Measurements from ENCODE around the gene PI4KA. TPM values are rescaled to one million over a fixed set of nuclear protein-coding genes. Genes with fewer than 3 reads are reported as not detected.

Gene PI4KA
- total and polyA plus RNA-seq, 2 experiments from 2014 or later = 17.1 to 38.1 TPM

GRCh38 chr22:20904008-20904979 lies 45.7 kb upstream of the PI4KA start:
- H3K4me1 ChIP-seq (ENCODE audit: insufficient read depth) = no peaks in the 10 kb centered on the region
- no peaks in the 10 kb centered on the region for H3K27me3 ChIP-seq (ENCODE audit: insufficient read depth)
- H3K36me3 ChIP-seq (ENCODE audit: insufficient read depth) = no peaks in the 10 kb centered on the region
- no peak overlapping the region for H3K4me3 Mint-ChIP-seq
- H3K9me2 ChIP-seq (ENCODE audit: insufficient read depth) = no peaks in the 10 kb centered on the region
- no peak overlapping the region for H2AFZ ChIP-seq
- H3K4me2 ChIP-seq = no peak overlapping the region
- no peak overlapping the region for H3K27ac ChIP-seq (ENCODE audit: low read depth)
- H3K27ac Mint-ChIP-seq = no peak overlapping the region
- H3K27me3 Mint-ChIP-seq (ENCODE audit: insufficient read depth, low read depth, poor library complexity) = peaks cover 7% of the 10 kb centered on the region
- no peaks in the 10 kb centered on the region for H3K79me2 ChIP-seq (replicated peaks; ENCODE audit: insufficient read depth)
- H3K36me3 Mint-ChIP-seq (ENCODE audit: low read depth) = no peaks in the 10 kb centered on the region
- no peaks in the 10 kb centered on the region for H3K9me3 Mint-ChIP-seq
- no peaks in the 10 kb centered on the region for H3F3A ChIP-seq (replicated peaks; ENCODE audit: low read depth)
- H3K4me3 ChIP-seq = no peak overlapping the region
- no peaks in the 10 kb centered on the region for H3K4me1 Mint-ChIP-seq
- DNase-seq (ENCODE audit: low spot score) (no peak), ATAC-seq (no peak)
- no peak for TF ChIP-seq ZNF114 (CRISPR knock-in tag; IDR thresholded peaks at IDR 0.05)
- TF ChIP-seq, protein P1, sequence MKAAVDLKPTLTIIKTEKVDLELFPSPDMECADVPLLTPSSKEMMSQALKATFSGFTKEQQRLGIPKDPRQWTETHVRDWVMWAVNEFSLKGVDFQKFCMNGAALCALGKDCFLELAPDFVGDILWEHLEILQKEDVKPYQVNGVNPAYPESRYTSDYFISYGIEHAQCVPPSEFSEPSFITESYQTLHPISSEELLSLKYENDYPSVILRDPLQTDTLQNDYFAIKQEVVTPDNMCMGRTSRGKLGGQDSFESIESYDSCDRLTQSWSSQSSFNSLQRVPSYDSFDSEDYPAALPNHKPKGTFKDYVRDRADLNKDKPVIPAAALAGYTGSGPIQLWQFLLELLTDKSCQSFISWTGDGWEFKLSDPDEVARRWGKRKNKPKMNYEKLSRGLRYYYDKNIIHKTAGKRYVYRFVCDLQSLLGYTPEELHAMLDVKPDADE (IDR thresholded peaks at IDR 0.05) = no peak
- TF ChIP-seq NANOG (IDR thresholded peaks at IDR 0.05; ENCODE audit: borderline replicate concordance) = no peak
- no peak for TF ChIP-seq CREB1 (CRISPR knock-in tag; IDR thresholded peaks at IDR 0.05; ENCODE audit: low read depth)
- TF ChIP-seq EZH2phosphoT487 (IDR thresholded peaks at IDR 0.05; ENCODE audit: unreplicated experiment) = no peak
- no peak for TF ChIP-seq CTCF (conservative IDR thresholded peaks at IDR 0.05; ENCODE audit: low read depth in 2 of 2)
- TF ChIP-seq STAT1 (IDR thresholded peaks at IDR 0.05; ENCODE audit: unreplicated experiment) = no peak
- no peak for TF ChIP-seq JUNB (IDR thresholded peaks at IDR 0.05; ENCODE audit: unreplicated experiment)
- TF ChIP-seq POLR2AphosphoS5 (IDR thresholded peaks at IDR 0.05; ENCODE audit: low read depth) = no peak
- TF ChIP-seq, protein P2, sequence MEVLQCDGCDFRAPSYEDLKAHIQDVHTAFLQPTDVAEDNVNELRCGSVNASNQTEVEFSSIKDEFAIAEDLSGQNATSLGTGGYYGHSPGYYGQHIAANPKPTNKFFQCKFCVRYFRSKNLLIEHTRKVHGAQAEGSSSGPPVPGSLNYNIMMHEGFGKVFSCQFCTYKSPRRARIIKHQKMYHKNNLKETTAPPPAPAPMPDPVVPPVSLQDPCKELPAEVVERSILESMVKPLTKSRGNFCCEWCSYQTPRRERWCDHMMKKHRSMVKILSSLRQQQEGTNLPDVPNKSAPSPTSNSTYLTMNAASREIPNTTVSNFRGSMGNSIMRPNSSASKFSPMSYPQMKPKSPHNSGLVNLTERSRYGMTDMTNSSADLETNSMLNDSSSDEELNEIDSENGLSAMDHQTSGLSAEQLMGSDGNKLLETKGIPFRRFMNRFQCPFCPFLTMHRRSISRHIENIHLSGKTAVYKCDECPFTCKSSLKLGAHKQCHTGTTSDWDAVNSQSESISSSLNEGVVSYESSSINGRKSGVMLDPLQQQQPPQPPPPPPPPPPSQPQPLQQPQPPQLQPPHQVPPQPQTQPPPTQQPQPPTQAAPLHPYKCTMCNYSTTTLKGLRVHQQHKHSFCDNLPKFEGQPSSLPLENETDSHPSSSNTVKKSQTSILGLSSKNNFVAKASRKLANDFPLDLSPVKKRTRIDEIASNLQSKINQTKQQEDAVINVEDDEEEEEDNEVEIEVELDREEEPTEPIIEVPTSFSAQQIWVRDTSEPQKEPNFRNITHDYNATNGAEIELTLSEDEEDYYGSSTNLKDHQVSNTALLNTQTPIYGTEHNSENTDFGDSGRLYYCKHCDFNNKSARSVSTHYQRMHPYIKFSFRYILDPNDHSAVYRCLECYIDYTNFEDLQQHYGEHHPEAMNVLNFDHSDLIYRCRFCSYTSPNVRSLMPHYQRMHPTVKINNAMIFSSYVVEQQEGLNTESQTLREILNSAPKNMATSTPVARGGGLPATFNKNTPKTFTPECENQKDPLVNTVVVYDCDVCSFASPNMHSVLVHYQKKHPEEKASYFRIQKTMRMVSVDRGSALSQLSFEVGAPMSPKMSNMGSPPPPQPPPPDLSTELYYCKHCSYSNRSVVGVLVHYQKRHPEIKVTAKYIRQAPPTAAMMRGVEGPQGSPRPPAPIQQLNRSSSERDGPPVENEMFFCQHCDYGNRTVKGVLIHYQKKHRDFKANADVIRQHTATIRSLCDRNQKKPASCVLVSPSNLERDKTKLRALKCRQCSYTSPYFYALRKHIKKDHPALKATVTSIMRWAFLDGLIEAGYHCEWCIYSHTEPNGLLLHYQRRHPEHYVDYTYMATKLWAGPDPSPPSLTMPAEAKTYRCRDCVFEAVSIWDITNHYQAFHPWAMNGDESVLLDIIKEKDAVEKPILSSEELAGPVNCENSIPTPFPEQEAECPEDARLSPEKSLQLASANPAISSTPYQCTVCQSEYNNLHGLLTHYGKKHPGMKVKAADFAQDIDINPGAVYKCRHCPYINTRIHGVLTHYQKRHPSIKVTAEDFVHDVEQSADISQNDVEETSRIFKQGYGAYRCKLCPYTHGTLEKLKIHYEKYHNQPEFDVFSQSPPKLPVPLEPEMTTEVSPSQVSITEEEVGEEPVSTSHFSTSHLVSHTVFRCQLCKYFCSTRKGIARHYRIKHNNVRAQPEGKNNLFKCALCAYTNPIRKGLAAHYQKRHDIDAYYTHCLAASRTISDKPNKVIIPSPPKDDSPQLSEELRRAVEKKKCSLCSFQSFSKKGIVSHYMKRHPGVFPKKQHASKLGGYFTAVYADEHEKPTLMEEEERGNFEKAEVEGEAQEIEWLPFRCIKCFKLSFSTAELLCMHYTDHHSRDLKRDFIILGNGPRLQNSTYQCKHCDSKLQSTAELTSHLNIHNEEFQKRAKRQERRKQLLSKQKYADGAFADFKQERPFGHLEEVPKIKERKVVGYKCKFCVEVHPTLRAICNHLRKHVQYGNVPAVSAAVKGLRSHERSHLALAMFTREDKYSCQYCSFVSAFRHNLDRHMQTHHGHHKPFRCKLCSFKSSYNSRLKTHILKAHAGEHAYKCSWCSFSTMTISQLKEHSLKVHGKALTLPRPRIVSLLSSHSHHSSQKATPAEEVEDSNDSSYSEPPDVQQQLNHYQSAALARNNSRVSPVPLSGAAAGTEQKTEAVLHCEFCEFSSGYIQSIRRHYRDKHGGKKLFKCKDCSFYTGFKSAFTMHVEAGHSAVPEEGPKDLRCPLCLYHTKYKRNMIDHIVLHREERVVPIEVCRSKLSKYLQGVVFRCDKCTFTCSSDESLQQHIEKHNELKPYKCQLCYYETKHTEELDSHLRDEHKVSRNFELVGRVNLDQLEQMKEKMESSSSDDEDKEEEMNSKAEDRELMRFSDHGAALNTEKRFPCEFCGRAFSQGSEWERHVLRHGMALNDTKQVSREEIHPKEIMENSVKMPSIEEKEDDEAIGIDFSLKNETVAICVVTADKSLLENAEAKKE (CRISPR knock-in tag; IDR thresholded peaks at IDR 0.05) = no peak
- no peak for TF ChIP-seq ZNF331 (CRISPR knock-in tag; IDR thresholded peaks at IDR 0.05; ENCODE audit: low read depth)
- TF ChIP-seq EZH2 (IDR thresholded peaks at IDR 0.05; ENCODE audit: low read depth, unreplicated experiment) = no peak
- TF ChIP-seq, protein P3, sequence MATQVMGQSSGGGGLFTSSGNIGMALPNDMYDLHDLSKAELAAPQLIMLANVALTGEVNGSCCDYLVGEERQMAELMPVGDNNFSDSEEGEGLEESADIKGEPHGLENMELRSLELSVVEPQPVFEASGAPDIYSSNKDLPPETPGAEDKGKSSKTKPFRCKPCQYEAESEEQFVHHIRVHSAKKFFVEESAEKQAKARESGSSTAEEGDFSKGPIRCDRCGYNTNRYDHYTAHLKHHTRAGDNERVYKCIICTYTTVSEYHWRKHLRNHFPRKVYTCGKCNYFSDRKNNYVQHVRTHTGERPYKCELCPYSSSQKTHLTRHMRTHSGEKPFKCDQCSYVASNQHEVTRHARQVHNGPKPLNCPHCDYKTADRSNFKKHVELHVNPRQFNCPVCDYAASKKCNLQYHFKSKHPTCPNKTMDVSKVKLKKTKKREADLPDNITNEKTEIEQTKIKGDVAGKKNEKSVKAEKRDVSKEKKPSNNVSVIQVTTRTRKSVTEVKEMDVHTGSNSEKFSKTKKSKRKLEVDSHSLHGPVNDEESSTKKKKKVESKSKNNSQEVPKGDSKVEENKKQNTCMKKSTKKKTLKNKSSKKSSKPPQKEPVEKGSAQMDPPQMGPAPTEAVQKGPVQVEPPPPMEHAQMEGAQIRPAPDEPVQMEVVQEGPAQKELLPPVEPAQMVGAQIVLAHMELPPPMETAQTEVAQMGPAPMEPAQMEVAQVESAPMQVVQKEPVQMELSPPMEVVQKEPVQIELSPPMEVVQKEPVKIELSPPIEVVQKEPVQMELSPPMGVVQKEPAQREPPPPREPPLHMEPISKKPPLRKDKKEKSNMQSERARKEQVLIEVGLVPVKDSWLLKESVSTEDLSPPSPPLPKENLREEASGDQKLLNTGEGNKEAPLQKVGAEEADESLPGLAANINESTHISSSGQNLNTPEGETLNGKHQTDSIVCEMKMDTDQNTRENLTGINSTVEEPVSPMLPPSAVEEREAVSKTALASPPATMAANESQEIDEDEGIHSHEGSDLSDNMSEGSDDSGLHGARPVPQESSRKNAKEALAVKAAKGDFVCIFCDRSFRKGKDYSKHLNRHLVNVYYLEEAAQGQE (IDR thresholded peaks at IDR 0.05; ENCODE audit: unreplicated experiment) = no peak
- no peaks in the 10 kb centered on the region for H4K20me1 ChIP-seq (replicated peaks; ENCODE audit: insufficient read depth)
